ENCODE results near the gene OR51B4. TPM values are rescaled to one million over a fixed set of nuclear protein-coding genes. Genes with fewer than 3 reads are reported as not detected.

The OR51B4 gene
- total RNA-seq, 1 experiment from 2014 or later: 43.7 TPM

- no peaks in the 10 kb centered on the region for H3K27me3 ChIP-seq (ENCODE audit: insufficient read depth, low read length)
- ATAC-seq: no peak
- ChIA-PET POLR2A (no interaction called here), RAD21 (ENCODE audit: low non-redundant PET in 1 of 2, low total read pairs in 2 of 2, uncharacterized antibody in 2 of 2, unreplicated experiment in 2 of 2) (no interaction called here), CTCF (no interaction called here)
- H3K4me3 ChIP-seq (replicated peaks in 1 of 2; ENCODE audit: low read depth in 1 of 2, low read length in 2 of 2): no peak within 1 kb of the TSS
- peaks cover 6% of the 10 kb centered on the region; the same call in 1 of the 2 replicates for H4K20me1 ChIP-seq (ENCODE audit: insufficient read depth)
- no peak within 1 kb of the TSS for H3K4me2 ChIP-seq (ENCODE audit: low read length)
- TF ChIP-seq CEBPB (IDR thresholded peaks at IDR 0.05; ENCODE audit: low read depth) (no peak), POLR2AphosphoS5 (IDR thresholded peaks at IDR 0.05; ENCODE audit: low read depth, low read length) (no peak), ZBTB33 (IDR thresholded peaks at IDR 0.05; ENCODE audit: extremely low read depth, insufficient replicate concordance, low read length) (no peak), EGR1 (IDR thresholded peaks at IDR 0.05; ENCODE audit: low read depth) (no peak), POLR2A (IDR thresholded peaks at IDR 0.05; ENCODE audit: borderline replicate concordance, extremely low read depth, insufficient read depth, insufficient read length) (no peak), TCF7L2 (IDR thresholded peaks at IDR 0.05; ENCODE audit: borderline replicate concordance, extremely low read depth, insufficient read depth, insufficient read length) (no peak), RAD21 (IDR thresholded peaks at IDR 0.05; ENCODE audit: low read depth) (no peak), SRF (IDR thresholded peaks at IDR 0.05; ENCODE audit: low read depth) (no peak), EZH2 (IDR thresholded peaks at IDR 0.05) (no peak), ELF1 (IDR thresholded peaks at IDR 0.05; ENCODE audit: borderline replicate concordance, low read depth) (no peak), SIN3A (IDR thresholded peaks at IDR 0.05; ENCODE audit: low read depth) (no peak), CBX3 (IDR thresholded peaks at IDR 0.05; ENCODE audit: low read depth) (no peak), REST (IDR thresholded peaks at IDR 0.05; ENCODE audit: low read depth) (no peak), ATF3 (IDR thresholded peaks at IDR 0.05) (no peak)
- intact Hi-C loops (cut with micrococcal nuclease): no loop called here
- peaks cover 6 to 40% of the 10 kb centered on the region in 2 experiments; a peak in 3 of 4 replicates for H3K36me3 ChIP-seq (ENCODE audit: control insufficient read depth in 1 of 2, insufficient read depth in 2 of 2, low read length in 2 of 2)
- H2AFZ ChIP-seq (ENCODE audit: low read depth, low read length, poor library complexity, severe bottlenecking): no peak within 1 kb of the TSS
- H3K9me2 ChIP-seq (ENCODE audit: insufficient read depth): no peaks in the 10 kb centered on the region
- no peaks in the 10 kb centered on the region for H3K9me3 ChIP-seq (ENCODE audit: control insufficient read depth in 1 of 2, insufficient read depth in 1 of 2, low read depth in 1 of 2, low read length in 2 of 2)
- H3K9ac ChIP-seq (ENCODE audit: low read length): no peak within 1 kb of the TSS
- no TSS peak for BruUV-seq (replicated peaks)
- H3K27ac ChIP-seq (ENCODE audit: low read depth, low read length): no peak within 1 kb of the TSS
- H3K79me2 ChIP-seq (ENCODE audit: insufficient read depth, low read length): peaks cover 22% of the 10 kb centered on the region
- H3K4me1 ChIP-seq (ENCODE audit: control insufficient read depth in 1 of 2, insufficient read depth in 2 of 2, low read length in 2 of 2): no peaks in the 10 kb centered on the region
- no peak for DNase-seq (ENCODE audit: low read depth, low spot score)
Observed at GRCh38 chr11:5324197-5324596, 22.5 kb upstream of the OR51B4 start, which contains the start of gene OR51B2. Gene OR51B2, minus strand, starts transcription at chr11:5324297. Its CDS starts 0 bp downstream, at chr11:5324297.
